ENCODE data around the gene PTPRR.

DNA sequence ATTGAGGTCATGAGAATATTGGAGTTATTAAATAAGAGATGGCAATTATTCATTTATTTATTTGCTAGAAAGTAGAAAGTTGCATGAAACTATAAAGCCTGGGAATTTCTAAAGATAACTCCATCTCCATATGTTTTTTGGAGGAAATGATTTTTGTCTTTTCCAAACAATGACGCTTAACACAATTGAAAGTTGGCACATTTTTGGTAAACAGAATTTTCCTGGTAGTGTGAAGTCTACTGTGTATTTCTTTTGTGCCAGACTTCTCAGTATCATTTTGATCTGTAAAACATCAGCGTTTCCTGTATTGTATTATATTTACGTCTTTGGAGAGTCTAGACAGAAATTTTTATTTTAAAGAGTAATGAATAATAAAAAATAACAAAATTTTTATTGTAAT lies 249.6 kb downstream of the PTPRR start:
- TF ChIP-seq PKNOX1 (IDR thresholded peaks at IDR 0.05): no peak
- no peak for TF ChIP-seq NFRKB (IDR thresholded peaks at IDR 0.05)
- TF ChIP-seq SUZ12 (IDR thresholded peaks at IDR 0.05): no peak
- TF ChIP-seq FOXA1 (IDR thresholded peaks at IDR 0.05): no peak
- TF ChIP-seq SP1 (IDR thresholded peaks at IDR 0.05): no peak
- no peak for TF ChIP-seq BHLHE40 (IDR thresholded peaks at IDR 0.05; ENCODE audit: borderline replicate concordance)
- TF ChIP-seq ELF4 (IDR thresholded peaks at IDR 0.05): no peak

Data from HEK293T (cell line).